ENCODE data around the gene PHOX2A. TPM values are rescaled to one million over a fixed set of nuclear protein-coding genes. Genes with fewer than 3 reads are reported as not detected.

PHOX2A gene
- total and polyA plus RNA-seq, 12 donors, result not detected

- Histone ChIP-seq H3K4me1 (peaks cover 0 to 9% (median 0%) of the 10 kb centered on the region in 9 donors), H3K27me3 (peaks cover 0 to 45% (median 12%) of the 10 kb centered on the region in 7 donors), H3K4me3 (no peak overlapping the region), H3K9me3 (no peaks in the 10 kb centered on the region), H3K36me3 (no peaks in the 10 kb centered on the region), H3K27ac (no peak overlapping the region)
- ATAC-seq, result no peak
- DNase-seq, result no peak
- intact Hi-C loops (cut with DNase I), result no loop called here
- no peak for TF ChIP-seq CTCF (IDR thresholded peaks at IDR 0.05)
These were observed 22.0 kb upstream of the PHOX2A start for GRCh38 chr11:72265951-72266350.

DNA sequence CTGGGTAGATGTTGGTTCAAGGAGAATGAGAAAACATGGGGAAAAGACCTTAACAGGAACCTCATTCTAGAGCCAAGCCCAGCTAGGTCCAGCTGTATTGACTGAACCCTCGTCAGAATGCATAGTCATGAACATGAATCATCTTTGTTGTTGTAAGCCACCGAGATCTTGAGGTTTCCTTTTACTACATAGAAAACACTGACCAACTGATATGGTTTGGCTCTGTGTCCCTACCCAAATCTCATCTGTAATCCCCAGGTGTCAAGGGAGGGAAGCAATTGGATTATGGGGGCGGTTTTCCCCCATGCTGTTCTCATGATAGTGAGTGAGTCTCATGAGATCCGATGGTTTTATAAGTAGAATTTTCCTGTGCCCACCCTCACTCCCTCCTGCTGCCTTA lies 19.4 kb upstream of the PHOX2A start:
- TF ChIP-seq CTCF (IDR thresholded peaks at IDR 0.05), result no peak
- peaks cover 0 to 3% (median 0%) of the 10 kb centered on the region in 9 donors for H3K4me1 ChIP-seq
- no peak overlapping the region for H3K4me3 ChIP-seq
- WGBS, 2 donors, result 60 to 69% methylated on average over 4 of the region's 4 CpGs
- peaks cover 0 to 35% (median 8%) of the 10 kb centered on the region in 7 donors for H3K27me3 ChIP-seq
- intact Hi-C loops (cut with DNase I), result no loop called here
- ATAC-seq (no peak), DNase-seq (no peak)
- no peaks in the 10 kb centered on the region for H3K36me3 ChIP-seq
- no peak overlapping the region for H3K27ac ChIP-seq
- H3K9me3 ChIP-seq, result no peaks in the 10 kb centered on the region

GRCh38 chr11:72260574-72260973 lies 16.6 kb upstream of the PHOX2A start:
- intact Hi-C loops (cut with DNase I), result no loop called here
- no peak for TF ChIP-seq CTCF (IDR thresholded peaks at IDR 0.05)
- H3K27ac ChIP-seq, result no peak overlapping the region
- ATAC-seq (no peak), DNase-seq (no peak)
- peaks cover 0 to 3% (median 0%) of the 10 kb centered on the region in 9 donors for H3K4me1 ChIP-seq
- H3K9me3 ChIP-seq, result no peaks in the 10 kb centered on the region
- 39 to 45% methylated on average over 5 of the region's 5 CpGs for WGBS, 2 donors
- no peak overlapping the region for H3K4me3 ChIP-seq
- H3K27me3 ChIP-seq, result peaks cover 0 to 33% (median 8%) of the 10 kb centered on the region in 7 donors
- H3K36me3 ChIP-seq, result no peaks in the 10 kb centered on the region

DNA sequence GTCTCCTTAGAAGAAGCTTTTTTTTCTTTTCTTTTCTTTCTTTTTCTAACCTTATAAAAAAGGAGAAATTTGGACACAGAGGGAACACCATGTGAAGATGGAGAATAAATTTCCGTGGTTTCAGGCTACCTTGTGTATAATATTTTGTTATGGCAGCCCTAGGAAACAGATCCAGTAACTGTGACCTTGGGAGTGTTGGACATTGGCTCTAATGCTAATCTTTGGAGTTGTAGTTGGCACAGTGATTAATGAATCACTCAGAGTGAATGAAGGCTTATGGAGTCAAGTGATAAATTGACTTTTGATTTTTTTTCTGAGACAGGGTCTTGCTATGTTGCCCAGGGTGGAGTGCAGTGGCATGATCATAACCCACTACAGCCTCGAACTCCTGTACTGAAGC lies 15.5 kb upstream of the PHOX2A start:
- H3K4me1 ChIP-seq, result peaks cover 0 to 3% (median 0%) of the 10 kb centered on the region in 9 donors
- H3K9me3 ChIP-seq, result no peaks in the 10 kb centered on the region
- no peak overlapping the region for H3K27ac ChIP-seq
- no peak for ATAC-seq
- WGBS, 2 donors, result 83 to 90% methylated on average over 2 of the region's 2 CpGs
- no peak for TF ChIP-seq CTCF (IDR thresholded peaks at IDR 0.05)
- H3K36me3 ChIP-seq, result no peaks in the 10 kb centered on the region
- peaks cover 0 to 33% (median 4%) of the 10 kb centered on the region in 7 donors for H3K27me3 ChIP-seq
- DNase-seq, result no peak
- no peak overlapping the region for H3K4me3 ChIP-seq
- intact Hi-C loops (cut with DNase I), result no loop called here
